GM23248 (cell line): ENCODE results near the gene PIP5K1C. TPM values are rescaled to one million over a fixed set of nuclear protein-coding genes. Genes with fewer than 3 reads are reported as not detected.

ENCODE experiments used
- DNase-seq: peaks from one replicate; pipeline ENCODE4 v3.0.0-alpha.2; 2015
- H2AFZ ChIP-seq: fragments of 200-600 bp; sonication (generic); 2 replicates; pipeline ENCODE4 v1.6.1; 2016; ENCODE audit warnings: antibody characterized with exemption
- H3F3A ChIP-seq: fragments of 200-600 bp; sonication (generic); 2 replicates; pipeline ENCODE4 v1.6.1; 2016; ENCODE audit warnings: mild to moderate bottlenecking, antibody characterized with exemption, mixed run types; ENCODE audit not compliant: insufficient read depth
- H3K27ac ChIP-seq: fragments of 200-600 bp; sonication (generic); 2 replicates; pipeline ENCODE4 v1.5.1; 2016; ENCODE audit warnings: mild to moderate bottlenecking
- H3K27me3 ChIP-seq: fragments of 200-600 bp; sonication (generic); replicated peaks from 2 replicates; pipeline ENCODE4 v1.6.1; 2016; ENCODE audit warnings: mild to moderate bottlenecking; ENCODE audit not compliant: insufficient read depth
- H3K36me3 ChIP-seq: fragments of 200-600 bp; sonication (generic); 2 replicates; pipeline ENCODE4 v1.6.1; 2016; ENCODE audit warnings: low read depth, mild to moderate bottlenecking
- H3K4me1 ChIP-seq: fragments of 200-600 bp; sonication (generic); 2 replicates; pipeline ENCODE4 v1.6.1; 2016; ENCODE audit warnings: mild to moderate bottlenecking; ENCODE audit not compliant: insufficient read depth
- H3K4me2 ChIP-seq: fragments of 200-600 bp; sonication (generic); one replicate; pipeline ENCODE4 v1.6.1; 2016; ENCODE audit warnings: mild to moderate bottlenecking; ENCODE audit not compliant: unreplicated experiment
- H3K4me3 ChIP-seq: fragments of 200-600 bp; sonication (generic); 2 replicates; pipeline ENCODE4 v1.5.1; 2016; ENCODE audit warnings: mild to moderate bottlenecking
- H3K79me2 ChIP-seq: fragments of 200-600 bp; sonication (generic); 2 replicates; pipeline ENCODE4 v1.6.1; 2016; ENCODE audit warnings: mild to moderate bottlenecking; ENCODE audit not compliant: insufficient read depth
- H3K9ac ChIP-seq: fragments of 200-600 bp; sonication (generic); 2 replicates; pipeline ENCODE4 v1.6.1; 2016; ENCODE audit warnings: mild to moderate bottlenecking
- H3K9me2 ChIP-seq: fragments of 200-600 bp; sonication (generic); 2 replicates; pipeline ENCODE4 v1.6.1; 2016; ENCODE audit warnings: mixed run types, mild to moderate bottlenecking, moderate library complexity; ENCODE audit not compliant: insufficient read depth
- H3K9me3 ChIP-seq: fragments of 200-600 bp; sonication (generic); one replicate; pipeline ENCODE4 v1.6.1; 2017; ENCODE audit warnings: low read depth
- H4K20me1 ChIP-seq: fragments of 200-600 bp; sonication (generic); 2 replicates; pipeline ENCODE4 v1.6.0; 2016; ENCODE audit not compliant: insufficient read depth
- EZH2 ChIP-seq: fragments of 200-600 bp; sonication (generic); IDR thresholded peaks from 2 replicates; pipeline ENCODE4 v1.6.1; 2018; ENCODE audit warnings: antibody characterized with exemption, mild to moderate bottlenecking; ENCODE audit not compliant: insufficient read depth, poor library complexity, severe bottlenecking
- EZH2phosphoT487 ChIP-seq: fragments of 200-600 bp; sonication (generic); IDR thresholded peaks from 2 replicates; pipeline ENCODE4 v1.6.1; 2018; ENCODE audit warnings: antibody characterized with exemption, moderate library complexity, mild to moderate bottlenecking, low read depth; ENCODE audit not compliant: insufficient read depth
- WGBS, 2 experiments: methylation state at CpG; one replicate each; pipeline ENCODE4 v1.1.6; 2015 to 2017; ENCODE audit warnings: low lambda C conversion rate in 2 of 2, low coverage in 1 of 2; ENCODE audit errors: missing lambda C conversion rate in 2 of 2; 5-methylcytosine and 5-hydroxymethylcytosine counted together
- in situ Hi-C: fragments of 300-500 bp; cut with MboI; formaldehyde crosslinking; loops from 2 replicates; pipeline ENCODE4 v1.15.0; 2020
- polyA plus RNA-seq: library from polyadenylated mRNA; unstranded; fragments of >200 nt; fragmentation: Nextera tagmentation; extraction: Ambion mirVana; gene quantifications from 2 replicates; pipeline ENCODE4 v1.2.1, GENCODE V29; 2016
- total RNA-seq: library from RNA; depleted of rRNA; stranded (reverse); fragments of >200 nt; shearing (Covaris generic); gene quantifications from 2 replicates; pipeline ENCODE4 v1.2.3, GENCODE V29; 2014

The PIP5K1C gene
- total and polyA plus RNA-seq, 2 experiments from 2014 or later: 31.2 to 34.0 TPM

- Histone ChIP-seq H3K79me2 (no peaks in the 10 kb centered on the region), H4K20me1 (no peaks in the 10 kb centered on the region), H3K4me1 (no peaks in the 10 kb centered on the region), H3K9me3 (no peaks in the 10 kb centered on the region), H3K9me2 (no peaks in the 10 kb centered on the region), H3K27ac (no peak overlapping the region), H2AFZ (no peak overlapping the region), H3F3A (no peaks in the 10 kb centered on the region), H3K9ac (no peak overlapping the region), H3K4me3 (no peak overlapping the region), H3K4me2 (no peak overlapping the region), H3K27me3 (no peaks in the 10 kb centered on the region), H3K36me3 (no peaks in the 10 kb centered on the region)
- TF ChIP-seq EZH2phosphoT487 (no peak), EZH2 (no peak)
- no peak for DNase-seq
- 88 to 94% methylated on average over 14 to 18 of the region's 18 CpGs for WGBS, 2 experiments
- in situ Hi-C loops: loop anchor here (25.0 kb wide), 1 partner anchor 303 kb away; no protein-coding TSS in a partner anchor
These were observed 85.3 kb downstream of the PIP5K1C start for GRCh38 chr19:3614858-3615505.

DNA sequence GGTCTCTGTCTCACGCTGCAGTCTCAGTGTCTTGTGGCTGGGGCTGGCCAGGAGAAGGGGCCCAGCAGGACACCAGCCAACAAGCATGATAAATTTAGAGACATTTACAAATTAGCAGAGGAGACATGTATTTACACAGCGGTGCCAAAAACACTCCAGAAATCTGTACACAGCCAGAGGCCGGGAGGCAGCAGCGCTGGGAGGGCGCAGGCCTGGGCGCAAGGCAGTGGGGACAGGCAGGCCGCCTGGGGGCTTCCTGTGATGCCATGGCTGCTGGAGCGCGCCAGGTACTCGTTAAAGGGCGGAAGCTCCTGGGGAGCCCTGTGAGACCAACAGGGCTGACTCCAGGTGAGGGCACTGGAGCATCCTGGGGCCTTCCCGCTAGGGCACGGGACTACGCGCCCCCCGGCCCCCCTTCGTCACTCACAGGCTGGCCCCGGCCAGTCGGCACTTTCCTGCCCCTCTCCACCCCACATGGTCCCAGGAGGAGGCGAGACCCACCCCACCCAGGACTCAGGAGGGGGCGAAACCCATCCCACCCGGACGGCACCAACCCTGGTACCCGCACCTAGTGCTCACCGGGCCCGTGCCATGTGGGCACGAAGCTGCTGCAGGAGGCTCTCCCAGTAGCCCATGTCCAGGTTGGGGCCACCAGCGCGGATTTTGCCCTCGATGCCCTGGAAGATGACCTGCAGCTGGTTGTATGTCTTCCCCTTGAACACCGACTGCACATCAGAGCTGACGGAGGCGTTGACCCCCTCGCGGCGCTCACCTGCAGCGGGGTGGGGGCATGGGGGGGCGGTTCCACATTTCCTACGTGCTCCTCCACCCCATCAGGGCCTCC lies 86.2 kb downstream of the PIP5K1C start:
- no peaks in the 10 kb centered on the region for H3K27me3 ChIP-seq
- DNase-seq: no peak
- no peak overlapping the region for H3K27ac ChIP-seq
- no peak overlapping the region for H3K9ac ChIP-seq
- H3K9me2 ChIP-seq: no peaks in the 10 kb centered on the region
- H2AFZ ChIP-seq: no peak overlapping the region
- 93 to 97% methylated on average over 27 to 39 of the region's 39 CpGs for WGBS, 2 experiments
- in situ Hi-C loops: loop anchor here (25.0 kb wide), 1 partner anchor 302 kb away; no protein-coding TSS in a partner anchor
- H3K36me3 ChIP-seq: no peaks in the 10 kb centered on the region
- H4K20me1 ChIP-seq: no peaks in the 10 kb centered on the region
- no peaks in the 10 kb centered on the region for H3K4me1 ChIP-seq
- TF ChIP-seq EZH2 (no peak), EZH2phosphoT487 (no peak)
- H3K4me3 ChIP-seq: no peak overlapping the region
- no peaks in the 10 kb centered on the region for H3F3A ChIP-seq
- H3K9me3 ChIP-seq: no peaks in the 10 kb centered on the region
- no peak overlapping the region for H3K4me2 ChIP-seq
- no peaks in the 10 kb centered on the region for H3K79me2 ChIP-seq

DNA sequence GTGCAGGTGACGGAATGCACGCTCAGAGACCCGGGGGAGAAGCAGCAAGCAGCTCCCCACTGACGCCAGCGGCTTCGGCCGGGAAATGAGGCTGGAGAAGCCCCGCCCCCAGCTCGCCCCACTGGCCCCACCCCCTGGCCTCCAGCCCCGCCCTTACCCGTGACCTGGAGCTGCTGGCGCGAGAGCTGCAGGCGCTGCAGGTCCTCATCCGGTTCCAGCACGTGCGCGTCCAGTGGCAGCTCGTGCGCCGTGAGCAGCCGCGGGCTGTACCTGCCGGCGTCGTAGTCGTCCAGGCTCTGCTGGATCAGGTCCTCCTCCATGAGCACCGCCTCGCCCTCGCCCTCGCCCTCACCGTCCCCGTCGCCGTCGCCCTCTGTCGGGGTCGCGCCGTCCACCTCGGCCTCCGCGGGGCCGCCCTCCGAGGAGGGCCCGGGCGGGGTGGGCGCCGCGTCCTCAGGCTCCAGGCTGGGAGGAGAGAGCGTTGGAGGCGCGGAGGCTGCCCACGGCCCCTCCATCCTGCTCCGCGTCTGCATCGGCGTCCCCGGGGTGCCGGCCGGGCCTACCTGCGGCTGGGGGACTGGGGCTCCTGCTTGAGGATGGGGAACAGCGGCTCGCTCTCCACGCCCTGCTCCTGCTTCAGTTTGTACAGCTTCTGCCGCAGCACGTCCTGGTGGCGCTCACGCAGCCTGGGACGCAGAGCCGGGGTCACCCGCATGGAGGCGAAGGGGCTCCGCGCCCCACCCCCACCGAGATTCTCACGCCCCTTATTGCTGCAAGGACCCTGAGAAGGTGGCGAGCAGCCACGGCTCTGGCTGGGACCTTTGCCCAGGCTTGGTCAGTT lies 87.1 kb downstream of the PIP5K1C start:
- H3K27ac ChIP-seq: no peak overlapping the region
- no peak overlapping the region for H3K9ac ChIP-seq
- H4K20me1 ChIP-seq: no peaks in the 10 kb centered on the region
- in situ Hi-C loops: loop anchor here (25.0 kb wide), 1 partner anchor 301 kb away; no protein-coding TSS in a partner anchor
- H3K4me2 ChIP-seq: no peak overlapping the region
- no peaks in the 10 kb centered on the region for H3K4me1 ChIP-seq
- 88 to 89% methylated on average over 34 to 76 of the region's 79 CpGs for WGBS, 2 experiments
- H2AFZ ChIP-seq: no peak overlapping the region
- peak; percentile 19 for DNase-seq
- H3K9me3 ChIP-seq: no peaks in the 10 kb centered on the region
- H3K9me2 ChIP-seq: no peaks in the 10 kb centered on the region
- no peaks in the 10 kb centered on the region for H3K79me2 ChIP-seq
- H3K36me3 ChIP-seq: no peaks in the 10 kb centered on the region
- H3K27me3 ChIP-seq: no peaks in the 10 kb centered on the region
- no peaks in the 10 kb centered on the region for H3F3A ChIP-seq
- no peak overlapping the region for H3K4me3 ChIP-seq
- TF ChIP-seq EZH2phosphoT487 (no peak), EZH2 (no peak)

GRCh38 chr19:3612330-3612729 lies 87.9 kb downstream of the PIP5K1C start:
- WGBS, 2 experiments: 96 to 99% methylated on average over 31 to 32 of the region's 33 CpGs
- TF ChIP-seq EZH2phosphoT487 (no peak), EZH2 (no peak)
- H3K4me2 ChIP-seq: no peak overlapping the region
- H4K20me1 ChIP-seq: no peaks in the 10 kb centered on the region
- no peaks in the 10 kb centered on the region for H3K9me2 ChIP-seq
- in situ Hi-C loops: loop anchor here (25.0 kb wide), 1 partner anchor 300 kb away; no protein-coding TSS in a partner anchor
- no peak overlapping the region for H3K9ac ChIP-seq
- H3K27ac ChIP-seq: no peak overlapping the region
- H3K27me3 ChIP-seq: no peaks in the 10 kb centered on the region
- H3K79me2 ChIP-seq: no peaks in the 10 kb centered on the region
- H3K36me3 ChIP-seq: no peaks in the 10 kb centered on the region
- H2AFZ ChIP-seq: no peak overlapping the region
- no peaks in the 10 kb centered on the region; the same call in 1 of the 2 replicates for H3F3A ChIP-seq
- no peak for DNase-seq
- H3K4me3 ChIP-seq: no peak overlapping the region
- no peaks in the 10 kb centered on the region for H3K9me3 ChIP-seq
- no peaks in the 10 kb centered on the region for H3K4me1 ChIP-seq
